Islet of Langerhans (tissue), 1 donor: ENCODE measurements around the gene EPPIN.
"Not testable (repeated sequence)": the region's sequence is repeated elsewhere in the genome, so short reads cannot be mapped to it uniquely, and the experiment has no call there.

Experiments
- FAIRE-seq: peaks from one replicate; lab custom pipeline; 2011; peaks lifted over from hg19 to GRCh38; lab: Jason Lieb, UNC

Gene EPPIN

GRCh38 chr20:45547206-45547770, at the start of gene EPPIN:
Gene EPPIN, minus strand, starts transcription at chr20:45547401. Its CDS starts 44 bp downstream, at chr20:45547357.
- no peak for FAIRE-seq

GRCh38 chr20:45595235-45595634, 48.0 kb upstream of the EPPIN start:
- FAIRE-seq: no peak

DNA sequence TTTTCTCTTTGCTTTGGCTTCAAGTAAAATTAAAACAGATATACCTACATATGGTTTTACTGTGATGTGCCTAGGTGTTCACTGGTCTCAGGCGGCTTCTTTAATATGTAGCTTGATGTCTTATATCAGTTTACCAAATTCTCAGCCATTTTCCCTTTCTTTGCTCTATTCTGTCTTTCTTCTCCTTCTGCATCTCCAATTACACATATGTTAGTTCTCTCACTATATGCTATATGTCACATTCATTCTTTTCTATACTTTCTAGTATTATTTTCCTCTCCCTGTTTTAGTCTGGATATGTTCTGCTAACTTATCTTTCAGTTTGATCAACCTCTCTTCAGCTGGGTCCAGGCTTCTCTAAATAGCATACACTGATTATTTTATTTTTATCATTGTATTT, 46.3 kb upstream of the EPPIN start:
- no peak for FAIRE-seq

- FAIRE-seq: no peak
These were observed 45.5 kb upstream of the EPPIN start for GRCh38 chr20:45592574-45593189.

DNA sequence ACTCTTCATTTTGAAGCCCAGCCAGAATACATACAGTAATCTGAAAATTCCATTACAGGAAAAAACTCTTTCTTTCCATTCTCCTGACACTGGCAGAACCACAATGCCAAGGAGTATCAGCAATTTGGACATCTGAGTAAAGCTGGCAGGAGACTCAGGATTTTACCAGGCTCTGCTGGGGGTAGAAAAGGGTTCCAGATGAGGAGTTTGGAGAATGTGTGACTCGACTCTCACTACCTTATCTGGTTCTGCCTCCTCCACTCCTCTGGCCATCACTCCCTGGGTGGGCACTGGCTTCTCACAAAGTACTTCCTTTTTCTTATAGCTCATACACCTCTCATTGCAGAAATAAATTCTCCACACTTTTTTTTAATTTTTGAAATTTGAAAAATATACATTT, 42.5 kb upstream of the EPPIN start:
- no peak for FAIRE-seq

GRCh38 chr20:45588800-45589199, 41.6 kb upstream of the EPPIN start:
- no peak for FAIRE-seq

- FAIRE-seq: not testable (repeated sequence)
These were observed 38.8 kb upstream of the EPPIN start for GRCh38 chr20:45585986-45586385.

DNA sequence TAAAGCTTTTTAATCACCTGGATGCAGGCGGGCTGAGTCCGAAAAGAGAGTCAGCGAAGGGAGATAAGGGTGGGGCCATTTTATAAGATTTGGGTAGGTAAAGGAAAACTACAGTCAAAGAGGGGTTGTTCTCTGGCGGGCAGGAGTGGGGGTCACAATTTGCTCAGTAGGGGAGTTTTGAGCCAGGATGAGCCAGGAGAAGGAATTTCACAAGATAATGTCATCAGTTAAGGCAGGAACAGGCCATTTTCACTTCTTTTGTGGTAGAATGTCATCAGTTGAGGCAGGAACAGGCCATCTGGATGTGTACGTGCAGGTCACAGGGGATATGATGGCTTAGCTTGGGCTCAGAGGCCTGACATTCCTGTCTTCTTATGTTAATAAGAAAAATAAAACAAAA, 37.1 kb upstream of the EPPIN start:
- FAIRE-seq: not testable (repeated sequence)

GRCh38 chr20:45583502-45583901, 36.3 kb upstream of the EPPIN start:
- FAIRE-seq: no peak

GRCh38 chr20:45581702-45582101, 34.5 kb upstream of the EPPIN start:
- FAIRE-seq: no peak

GRCh38 chr20:45579184-45579583, 32.0 kb upstream of the EPPIN start, which contains the start of gene WFDC8:
Gene WFDC8, minus strand, starts transcription at chr20:45579284. Its CDS starts 37 bp downstream, at chr20:45579247.
- FAIRE-seq: no peak

DNA sequence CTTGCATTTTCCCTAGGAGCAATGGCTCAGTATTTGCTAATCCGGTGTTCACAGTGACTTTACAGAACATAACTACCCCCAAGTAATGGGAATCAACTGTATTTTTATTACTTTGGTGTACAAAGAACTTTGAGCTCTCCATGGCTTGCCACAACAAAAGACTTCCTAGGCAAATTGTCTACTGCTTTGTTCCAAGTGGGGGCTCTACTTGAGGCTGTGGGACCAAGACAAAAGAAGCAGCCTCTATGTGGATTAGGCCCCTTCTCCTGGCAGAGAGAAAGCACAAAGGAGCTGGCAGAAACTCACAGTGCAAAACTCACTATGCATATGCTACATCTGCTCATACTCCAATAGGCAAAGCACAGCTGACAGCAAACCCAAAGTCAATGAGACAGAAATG, 31.0 kb upstream of the EPPIN start:
- no peak for FAIRE-seq

- no peak for FAIRE-seq
These were observed 29.8 kb upstream of the EPPIN start for GRCh38 chr20:45576995-45577394.

GRCh38 chr20:45575931-45576330, 28.7 kb upstream of the EPPIN start:
- no peak for FAIRE-seq

DNA sequence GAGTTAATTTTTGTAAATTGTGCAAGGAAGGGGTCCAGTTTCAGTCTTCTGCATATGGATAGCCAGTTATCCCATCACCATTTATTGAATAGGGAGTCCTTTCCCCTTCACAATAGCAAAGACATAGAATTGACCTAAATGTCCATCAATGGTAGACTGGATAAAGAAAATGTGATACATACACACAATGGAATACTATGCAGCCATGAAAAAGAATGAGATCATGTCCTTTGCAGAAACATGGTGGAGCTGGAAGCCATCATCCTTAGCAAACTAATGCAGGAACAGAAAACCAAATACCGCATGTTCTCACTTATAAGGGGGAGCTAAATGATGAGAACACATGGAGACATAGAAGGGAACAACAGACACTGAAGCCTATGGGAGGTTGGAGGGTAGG, 22.4 kb upstream of the EPPIN start:
- FAIRE-seq: not testable (repeated sequence)

GRCh38 chr20:45564760-45565276, 17.6 kb upstream of the EPPIN start:
- no peak for FAIRE-seq

- FAIRE-seq: no peak
These were observed 8.0 kb upstream of the EPPIN start for GRCh38 chr20:45555198-45555597.

DNA sequence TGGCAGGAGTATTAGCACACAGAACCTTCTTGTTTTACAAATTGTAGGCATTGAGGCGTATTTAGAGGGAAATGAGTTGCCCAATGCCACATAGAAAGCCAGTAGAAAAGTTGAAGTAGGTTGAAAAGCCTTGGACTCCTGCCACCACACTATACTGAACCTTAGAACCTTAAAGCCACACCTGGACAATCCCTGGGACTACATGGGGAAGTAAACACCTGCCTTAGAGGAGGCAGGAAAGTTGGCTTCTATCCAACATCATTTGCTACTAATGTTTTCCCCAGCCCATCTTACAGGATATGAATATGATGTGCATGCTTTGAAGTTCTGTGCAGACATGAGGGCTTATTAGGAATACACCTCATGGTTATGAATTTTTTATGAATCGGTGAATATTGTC, 5.3 kb upstream of the EPPIN start:
- no peak for FAIRE-seq

GRCh38 chr20:45550765-45551164, 3.6 kb upstream of the EPPIN start:
- FAIRE-seq: peak; percentile 65

DNA sequence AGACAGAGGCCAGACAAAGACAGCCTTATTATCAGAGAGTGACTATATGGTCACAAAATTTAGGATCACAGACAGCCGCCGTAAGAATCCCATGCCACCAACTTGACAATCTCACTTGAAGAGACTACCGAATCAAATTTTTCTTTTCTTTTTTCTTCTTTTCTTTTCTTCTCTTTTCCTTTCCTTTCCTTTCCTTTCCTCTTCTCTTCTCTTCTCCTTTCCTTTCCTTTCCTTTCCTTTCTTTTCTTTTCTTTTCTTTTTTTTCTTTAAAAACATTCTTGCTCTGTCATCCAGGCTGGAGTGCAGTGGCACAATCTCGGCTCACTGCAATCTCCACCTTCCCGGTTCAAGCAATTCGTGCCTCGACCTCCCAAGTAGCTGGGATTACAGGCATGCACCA, 1.2 kb upstream of the EPPIN start:
- no peak for FAIRE-seq

- no peak for FAIRE-seq
These were observed 1.3 kb downstream of the EPPIN start for GRCh38 chr20:45545754-45546453.

- no peak for FAIRE-seq
These were observed 1.9 kb downstream of the EPPIN start for GRCh38 chr20:45545351-45545750.

- FAIRE-seq: no peak
These were observed 7.8 kb downstream of the EPPIN start, which contains the start of gene WFDC6 for GRCh38 chr20:45539382-45539781. Gene WFDC6, minus strand, starts transcription at chr20:45539482. Its CDS starts 75 bp downstream, at chr20:45539407.
